ENCODE results near the gene WEE2. TPM values are rescaled to one million over a fixed set of nuclear protein-coding genes. Genes with fewer than 3 reads are reported as not detected.
A peak's percentile ranks its signal among the peaks of the same experiment; 100 is the strongest.

Gene WEE2
- total and polyA plus RNA-seq, 9 of the 15 experiments (the other 6 are each of a cell fraction or from before 2014, with no cell fraction given): not detected

GRCh38 chr7:141698247-141699015 lies 9.7 kb upstream of the WEE2 start:
- Histone ChIP-seq H3K4me1 (replicated peaks in 1 of 2; ENCODE audit: control insufficient read depth in 2 of 2, insufficient read depth in 2 of 2, low read length in 2 of 2) (peaks cover 0 to 10% of the 10 kb centered on the region in 2 experiments; a peak in 2 of 5 replicates), H2AFZ (ENCODE audit: low read depth, low read length) (no peak overlapping the region), H3K27me3 (ENCODE audit: control insufficient read depth in 2 of 2, insufficient read depth in 2 of 2, low read length in 2 of 2) (peaks cover 42 to 48% of the 10 kb centered on the region in 2 experiments), H3K4me3 (no peak overlapping the region), H3K4me2 (ENCODE audit: insufficient read depth, low read length) (no peak overlapping the region), H3K9me3 (replicated peaks; ENCODE audit: control insufficient read depth, insufficient read depth, low read depth, low read length) (no peaks in the 10 kb centered on the region), H3K9ac (ENCODE audit: insufficient read depth in 1 of 2, low read depth in 2 of 2, low read length in 2 of 2) (no peak overlapping the region), H3K9me1 (ENCODE audit: control insufficient read depth, insufficient read depth, low read length) (no peaks in the 10 kb centered on the region), H3K36me3 (ENCODE audit: control insufficient read depth, insufficient read depth, low read length) (no peaks in the 10 kb centered on the region), H4K20me1 (replicated peaks; ENCODE audit: control insufficient read depth, insufficient read depth, low read length) (no peaks in the 10 kb centered on the region; the same call in none of the 2 replicates), H3K79me2 (ENCODE audit: control insufficient read depth, insufficient read depth, low read length) (no peaks in the 10 kb centered on the region), H3K27ac (ENCODE audit: extremely low read depth, low read depth, low read length) (no peak overlapping the region)
- no peak for DNase-seq (ENCODE audit: extremely low read depth in 1 of 4, low spot score in 3 of 4)
- ATAC-seq: no peak
- 0% methylated on average over 1 of the region's 1 CpG for WGBS (ENCODE audit: insufficient coverage, low coverage, missing lambda C conversion rate)
- intact Hi-C loops (cut with micrococcal nuclease) (no loop called here), in situ Hi-C loops (cut with MboI) (no loop called here)
- no peak for TF ChIP-seq ESRRB (CRISPR knock-in tag; IDR thresholded peaks at IDR 0.05; ENCODE audit: borderline replicate concordance)
- no peak for TF ChIP-seq PTRF (tag; IDR thresholded peaks at IDR 0.05)
- no peak for TF ChIP-seq E2F4 (CRISPR knock-in tag; IDR thresholded peaks at IDR 0.05; ENCODE audit: low read depth)
- TF ChIP-seq NFIC (IDR thresholded peaks at IDR 0.05): peak; percentile 86
- TF ChIP-seq HLTF (IDR thresholded peaks at IDR 0.05): no peak
- TF ChIP-seq ZFPM2 (CRISPR knock-in tag; IDR thresholded peaks at IDR 0.05): no peak
- no peak for TF ChIP-seq DEAF1 (CRISPR knock-in tag; IDR thresholded peaks at IDR 0.05)
- CTCF ChIA-PET (ENCODE audit: low intra/inter-chr PET ratio): no interaction called here
- no TSS peak for BruUV-seq (replicated peaks)
- POLR2A ChIA-PET: interaction anchor here (1.0 kb wide), 1 partner anchor 9 kb away, joined by 3 read pairs; no protein-coding TSS in a partner anchor
- no peak for FAIRE-seq

All from K562 (cell line).